Suppressor macrophage treated with lipopolysaccharide for 4 hours (primary cell): Measurements from ENCODE around the gene TLE3.

Experiments
- DNase-seq: peaks from one replicate; pipeline ENCODE4 v3.0.0-alpha.2; 2020

The TLE3 gene

DNA sequence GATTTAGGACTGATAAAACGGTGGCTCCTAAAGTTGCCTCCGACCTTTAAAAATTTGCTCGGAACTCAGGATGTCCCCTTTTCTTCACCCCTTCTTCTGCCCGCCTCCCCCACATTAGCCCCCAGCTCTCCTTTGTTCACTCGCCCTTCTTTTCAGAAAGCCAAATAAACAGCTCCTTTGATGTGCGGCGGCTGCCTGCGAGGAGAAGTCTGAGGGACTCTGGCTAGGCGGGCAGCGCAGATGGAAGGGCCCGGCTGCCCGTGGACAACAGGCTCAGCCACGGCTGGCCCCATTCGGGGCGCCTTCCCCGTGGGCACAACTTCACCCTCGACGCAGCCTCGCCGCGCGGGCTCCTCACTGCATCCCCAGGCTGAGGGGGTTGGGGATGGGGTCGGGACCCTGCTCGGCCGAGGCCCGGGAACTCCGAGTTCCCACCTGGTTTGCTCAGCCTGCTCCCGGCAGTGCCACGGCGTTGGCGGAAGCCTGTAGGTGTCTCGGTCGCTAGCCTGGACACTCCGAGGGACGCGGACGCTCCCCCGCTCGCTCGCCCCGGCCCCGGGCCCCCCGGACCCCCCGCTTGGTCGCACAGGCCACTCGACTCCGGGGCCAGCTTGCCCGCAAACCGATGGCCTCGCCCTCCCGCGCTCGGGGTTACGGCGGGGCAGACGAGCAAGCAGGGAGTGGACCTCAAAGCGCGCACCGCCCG is 897 bp upstream of the TLE3 start:
- DNase-seq: no peak

DNA sequence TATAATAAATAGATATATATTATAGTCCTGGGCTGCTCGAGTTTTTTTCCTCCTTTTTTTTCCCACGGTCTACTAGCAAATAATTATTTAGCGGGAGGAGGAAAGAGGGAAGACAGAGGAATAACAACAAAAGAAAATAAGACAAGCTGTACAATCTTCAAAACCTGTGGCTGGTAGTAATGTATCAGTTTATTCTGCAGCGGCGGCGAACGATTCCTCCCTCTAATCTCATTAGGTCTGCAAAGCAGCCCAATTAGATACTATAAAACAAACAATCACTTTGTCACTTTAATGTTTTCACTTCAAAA is 390 bp upstream of the TLE3 start:
- DNase-seq: no peak

DNA sequence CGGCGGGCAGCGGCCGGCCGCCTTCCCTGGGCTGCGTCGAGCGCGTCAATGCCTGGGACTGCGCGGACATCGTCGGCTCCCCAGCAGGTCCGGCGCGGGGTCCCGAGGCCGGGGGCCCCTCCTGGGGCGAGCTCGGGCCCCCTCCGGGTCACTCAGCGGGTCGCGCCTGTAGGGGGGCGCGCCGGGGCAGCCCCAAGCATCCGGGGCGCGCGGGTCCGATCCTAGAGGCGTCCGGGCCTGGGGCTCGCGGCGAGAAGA is 725 bp downstream of the TLE3 start:
- DNase-seq: no peak

DNA sequence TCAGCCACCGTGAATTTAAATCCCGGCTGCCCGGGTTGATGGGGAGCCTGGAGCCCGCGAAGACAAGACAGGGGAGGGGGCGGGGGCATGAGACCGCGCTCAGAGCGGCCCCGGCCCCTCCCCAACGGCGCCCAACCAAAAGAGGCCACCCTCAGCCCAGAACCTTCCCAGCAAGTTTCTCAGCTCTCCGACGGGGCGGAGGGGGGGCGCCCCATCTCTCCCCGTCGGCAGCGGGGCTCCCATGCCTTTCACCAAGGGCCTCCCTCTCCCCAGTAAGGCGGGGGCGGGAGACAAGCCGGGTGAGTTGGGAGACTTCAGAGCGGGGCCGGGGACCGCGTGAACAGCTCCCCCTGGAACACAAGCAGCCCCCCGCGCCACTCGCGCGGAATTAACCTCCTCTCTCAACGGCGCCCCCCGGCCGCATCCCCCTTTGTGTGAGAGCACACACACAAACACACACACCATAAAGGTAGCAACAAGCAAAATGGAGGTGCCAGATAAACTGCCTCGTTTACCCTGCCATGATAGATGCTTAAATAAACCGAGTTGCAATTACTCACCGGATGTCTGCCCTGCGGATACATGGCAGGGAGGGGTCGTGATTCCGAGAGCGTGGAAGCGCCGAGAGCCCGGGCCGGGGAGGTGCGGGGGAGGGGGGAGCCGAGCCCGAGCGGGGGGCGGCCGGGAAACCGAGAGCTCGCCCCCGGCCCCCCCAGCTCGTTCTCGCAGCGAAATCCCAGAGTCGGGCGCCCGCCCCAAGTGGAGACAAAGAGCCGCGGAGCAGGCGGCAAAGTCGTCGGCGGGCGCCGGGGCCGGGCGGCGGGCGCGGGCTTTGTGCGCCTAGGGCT is 1.3 kb downstream of the TLE3 start:
- DNase-seq: peak; percentile 32

DNA sequence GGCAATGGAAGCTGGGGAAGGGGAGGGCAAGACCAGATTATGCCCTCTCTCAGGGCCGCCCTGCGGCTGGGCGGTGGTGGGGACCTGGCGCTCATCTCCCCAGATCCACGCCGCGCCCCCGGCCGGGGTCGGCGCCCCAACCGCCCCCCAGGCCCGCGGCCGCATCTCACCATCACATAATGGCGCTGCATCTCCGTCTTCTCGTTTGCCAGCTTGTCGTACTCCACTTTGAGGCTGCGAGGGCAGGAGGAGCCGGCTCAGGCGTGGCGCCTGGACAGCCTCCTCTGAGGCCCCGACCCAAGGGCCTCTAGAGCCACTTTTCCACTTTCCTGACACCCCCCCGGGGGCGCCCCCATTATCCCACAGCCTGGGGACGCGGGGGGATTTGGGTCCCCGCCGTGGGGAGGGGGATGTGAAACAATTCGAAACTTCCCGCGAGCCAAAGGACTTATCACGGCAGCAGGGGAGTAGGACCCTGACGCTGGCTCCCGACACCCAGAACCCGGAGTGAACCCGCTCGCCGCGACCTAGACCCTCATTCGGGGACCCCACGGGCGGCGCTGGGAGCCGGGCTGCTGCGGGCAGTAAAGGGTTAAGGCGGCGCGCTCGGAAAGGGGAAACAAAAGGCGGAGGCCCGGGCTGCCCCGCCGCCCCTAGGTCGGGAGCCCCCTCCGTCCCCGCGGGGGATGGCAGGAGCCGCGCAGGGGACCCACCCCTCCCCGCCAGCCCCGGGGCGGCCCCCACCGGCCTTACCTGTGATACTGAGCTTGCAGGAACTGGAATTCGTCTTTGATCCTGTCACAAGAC is 2.1 kb downstream of the TLE3 start:
- peak; percentile 59 for DNase-seq

DNA sequence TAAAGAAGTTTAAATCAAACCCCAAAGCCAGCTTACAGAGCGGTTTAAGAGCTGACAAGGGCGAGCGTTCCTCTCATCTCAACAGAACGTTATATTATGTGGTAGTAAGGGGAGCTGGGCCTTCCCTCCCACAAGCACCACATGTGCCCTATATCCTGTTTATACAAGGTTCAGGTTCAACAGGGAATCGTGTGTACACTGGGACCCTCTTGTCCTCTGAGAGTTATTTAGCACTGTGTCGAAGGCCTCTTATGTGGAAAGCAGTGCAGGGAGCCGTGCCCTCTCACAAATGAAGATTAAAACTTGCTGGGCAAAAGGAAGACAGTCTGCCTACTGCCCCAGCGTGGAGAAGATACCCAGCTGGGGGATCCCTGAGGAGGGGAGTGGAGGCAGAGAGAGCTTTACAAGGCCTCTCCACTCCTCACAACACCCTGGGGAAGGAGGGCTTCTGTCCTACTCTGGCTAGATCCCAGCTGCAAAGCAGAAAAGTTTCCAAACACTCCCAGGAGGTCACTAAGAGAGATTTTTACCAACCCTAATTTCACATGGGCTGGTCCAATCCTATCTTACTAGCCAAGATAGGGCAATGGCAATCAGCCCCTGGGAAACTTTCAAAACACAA is 2.9 kb downstream of the TLE3 start:
- no peak for DNase-seq

DNA sequence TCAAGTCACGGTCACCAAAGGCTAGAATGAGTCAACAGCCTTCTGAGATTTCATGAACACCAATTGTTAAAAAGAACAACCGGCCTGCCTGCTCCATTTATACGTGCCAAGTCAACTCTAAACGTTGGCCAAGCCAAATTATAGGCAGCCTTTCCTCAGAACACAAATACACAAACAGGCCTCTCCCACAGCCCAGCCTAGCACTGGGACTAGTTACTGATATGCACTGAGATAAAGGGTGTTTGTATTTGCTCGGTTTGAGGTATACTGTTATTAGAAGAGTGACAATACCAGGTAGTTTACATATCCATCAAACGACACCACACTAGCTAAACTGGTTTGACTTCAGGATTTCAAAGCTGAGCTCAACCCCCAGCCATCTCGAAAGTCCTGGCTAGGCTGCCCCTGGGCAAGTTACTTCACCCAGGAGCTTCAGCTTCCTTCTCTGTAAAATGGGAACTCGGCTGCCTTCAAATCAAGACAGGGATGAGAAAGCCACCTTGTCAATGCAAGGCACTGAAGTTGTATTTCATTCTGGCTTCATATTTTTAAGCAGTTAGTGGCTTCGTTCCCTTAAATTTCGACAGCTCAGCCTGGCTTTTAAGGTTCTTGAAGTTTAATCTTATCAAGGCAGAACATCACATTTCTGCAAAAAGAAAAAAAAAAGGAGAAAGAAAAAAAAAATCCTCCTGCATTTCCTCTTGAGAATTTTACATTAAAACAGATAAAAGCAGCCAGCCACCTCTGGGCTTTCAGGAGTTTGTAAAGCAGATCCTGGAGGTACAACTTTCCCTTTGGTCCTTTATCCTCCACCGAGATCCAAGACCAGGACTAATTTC is 4.0 kb downstream of the TLE3 start:
- DNase-seq: no peak

DNA sequence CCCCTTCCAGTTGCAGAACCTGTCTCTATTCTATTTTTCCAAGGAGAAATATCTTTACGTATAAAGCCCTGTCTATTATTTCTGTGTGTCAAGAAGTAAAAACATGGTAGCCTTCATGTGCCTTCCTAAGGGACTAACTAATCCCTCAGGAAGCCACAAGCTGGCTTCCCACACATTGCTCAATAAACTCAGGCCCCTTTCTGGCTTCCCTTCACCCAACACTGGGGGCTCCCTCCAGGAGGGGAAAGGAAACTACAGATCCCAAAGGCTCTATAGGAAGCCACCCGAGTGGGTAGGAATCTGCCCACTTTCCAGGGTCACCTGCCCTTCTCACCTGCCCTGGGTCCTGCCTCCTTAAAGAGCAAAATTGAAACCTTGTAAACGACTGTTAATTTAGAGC is 4.6 kb downstream of the TLE3 start:
- DNase-seq: no peak

DNA sequence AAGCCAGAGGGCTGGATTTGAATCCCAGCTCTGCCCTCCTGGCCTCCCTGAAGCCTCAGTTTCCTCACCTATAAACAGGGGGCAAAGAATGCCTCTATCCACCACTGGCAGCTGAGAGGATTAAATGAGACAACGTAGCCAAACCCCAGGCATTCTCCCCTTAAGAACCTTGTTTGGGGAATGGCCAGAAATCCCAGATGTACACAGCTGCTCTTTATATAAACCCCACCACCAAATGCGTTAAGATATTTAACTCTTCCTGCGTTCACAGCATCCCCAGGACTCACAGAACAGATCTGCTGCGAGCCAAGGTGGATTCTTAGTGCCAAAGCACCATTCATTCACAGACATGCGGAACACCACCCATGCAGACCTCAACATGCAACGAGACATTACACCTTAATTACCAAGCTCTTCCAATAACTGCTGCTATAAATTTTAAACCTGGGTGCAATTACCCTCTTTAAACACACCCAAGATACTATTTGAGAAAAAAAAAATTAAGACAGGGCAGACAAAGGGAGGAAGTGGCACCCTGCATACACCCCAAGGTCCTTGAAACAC is 5.2 kb downstream of the TLE3 start:
- no peak for DNase-seq

DNA sequence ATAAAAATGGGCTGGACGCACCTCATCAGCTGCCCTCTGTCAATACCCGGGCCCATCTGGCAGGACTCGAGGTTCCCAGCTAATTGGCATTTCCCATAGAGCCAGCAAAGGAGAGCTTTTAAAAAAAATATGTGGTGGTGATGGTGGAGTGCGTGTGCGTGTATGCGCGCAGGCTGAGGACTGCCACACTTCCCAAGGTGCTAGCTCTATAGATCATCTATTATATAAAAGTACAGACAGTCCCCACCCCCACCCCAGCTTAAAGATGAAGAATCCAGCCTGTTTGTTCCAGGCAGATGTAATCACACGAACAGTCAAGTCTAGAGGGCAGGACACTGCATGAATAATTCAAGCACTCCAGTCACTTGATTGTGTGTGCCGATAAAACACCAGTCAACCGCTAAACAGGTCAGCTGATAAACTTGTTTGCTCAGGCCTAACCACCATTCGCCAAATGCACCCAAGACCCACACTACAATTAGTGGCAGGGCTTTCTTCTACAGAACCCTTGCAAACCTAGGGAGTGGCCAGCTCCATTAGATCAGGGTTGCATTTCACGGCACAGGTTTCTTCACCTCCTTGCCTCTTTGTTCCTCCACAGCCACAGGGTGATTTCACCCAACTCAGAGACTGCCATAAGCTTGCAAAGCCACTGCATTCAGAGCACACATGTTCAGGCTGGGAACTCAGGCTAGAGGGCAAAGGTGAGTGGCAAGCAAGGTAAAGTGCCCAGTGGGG is 5.8 kb downstream of the TLE3 start:
- DNase-seq: no peak

DNA sequence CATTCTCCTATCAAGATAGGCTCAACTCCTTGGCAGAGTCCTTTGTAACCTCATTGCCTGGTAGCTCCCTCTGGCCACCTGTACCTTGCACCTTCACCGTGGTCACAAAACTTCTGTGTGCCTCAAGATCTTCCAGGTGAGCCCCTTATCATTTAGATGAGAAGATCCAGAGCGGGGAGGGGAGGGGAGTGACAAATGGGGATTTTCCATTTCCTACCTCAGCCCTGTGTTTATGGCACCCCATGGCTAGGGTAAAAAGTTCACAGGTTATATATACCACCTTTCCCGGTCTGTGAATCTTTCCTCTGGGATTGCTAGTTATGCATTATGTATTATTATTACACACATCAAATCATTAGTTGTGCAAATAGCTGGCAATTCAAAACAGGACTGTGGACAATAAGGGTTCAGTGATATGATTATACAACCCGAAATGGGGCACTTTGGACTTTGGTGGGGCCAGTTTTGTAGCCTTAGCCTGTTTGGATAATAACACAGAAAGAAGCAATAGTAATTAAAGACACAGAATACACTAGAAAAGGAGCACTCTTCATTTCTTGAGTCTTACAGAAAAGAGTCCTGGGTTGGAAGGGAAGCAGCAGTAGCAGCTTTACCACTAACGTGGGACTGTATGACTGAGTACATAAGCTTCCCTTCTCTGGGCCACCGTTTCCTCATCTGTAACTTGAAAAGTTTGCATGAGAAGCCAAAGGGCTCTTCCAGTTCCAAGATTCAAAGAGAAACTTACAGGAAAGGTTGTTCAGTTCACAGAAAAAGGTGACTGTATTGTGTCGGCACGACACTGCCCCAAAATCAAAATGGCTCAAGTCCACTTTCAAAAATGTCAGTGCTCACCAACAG is 7.1 kb downstream of the TLE3 start:
- peak; percentile 49 for DNase-seq

DNA sequence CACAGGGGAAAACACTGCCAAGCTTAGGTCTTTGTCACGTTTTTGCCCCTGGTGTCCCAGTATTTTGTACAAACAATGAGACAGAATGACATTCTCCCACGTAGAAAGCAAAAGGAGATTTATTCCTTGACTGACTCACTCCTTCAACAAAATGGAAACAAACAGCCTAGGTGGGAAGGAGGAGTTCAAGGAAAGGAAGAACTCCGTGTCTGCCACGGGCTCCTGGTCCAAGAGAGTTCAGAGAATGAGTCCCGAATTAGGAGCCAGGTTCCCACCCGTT is 8.1 kb downstream of the TLE3 start:
- DNase-seq: no peak

DNA sequence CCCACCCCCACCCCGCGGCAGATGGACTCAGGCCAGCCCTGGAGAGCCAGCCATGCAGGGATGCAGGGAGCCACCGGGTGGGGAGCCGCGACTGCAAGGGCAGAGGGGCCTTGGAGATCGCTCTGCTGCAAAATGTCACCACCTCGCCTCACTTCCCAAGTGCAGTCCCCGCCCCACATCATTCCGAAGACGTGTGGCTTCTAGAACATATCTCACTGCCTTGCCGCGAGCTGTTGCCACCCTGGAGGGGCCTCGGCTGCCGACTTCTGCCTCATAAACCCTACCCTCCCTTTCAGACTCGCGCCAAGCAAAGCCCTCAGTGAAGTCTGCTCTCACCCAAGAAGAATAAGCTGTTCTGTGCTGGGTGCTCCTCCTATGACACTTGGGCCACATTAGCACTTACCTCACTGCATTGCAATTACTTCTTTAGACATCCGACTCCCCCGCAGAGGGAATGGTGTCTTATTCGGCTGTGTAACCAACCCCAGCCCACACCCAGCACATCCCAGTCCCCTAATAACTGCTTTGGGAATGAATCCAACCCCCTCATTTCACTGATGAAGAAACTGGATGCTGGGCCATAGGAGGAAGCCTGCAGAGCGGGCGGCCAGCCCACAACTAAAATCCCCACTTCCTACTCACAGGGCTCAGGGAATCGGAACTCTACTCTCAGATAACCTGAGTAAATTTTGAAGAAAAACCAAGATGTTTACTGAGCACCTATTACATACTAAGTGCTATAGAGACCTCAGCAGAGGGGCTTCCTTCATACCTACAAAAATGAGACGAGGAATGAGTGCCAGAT is 8.6 kb downstream of the TLE3 start:
- DNase-seq: no peak

DNA sequence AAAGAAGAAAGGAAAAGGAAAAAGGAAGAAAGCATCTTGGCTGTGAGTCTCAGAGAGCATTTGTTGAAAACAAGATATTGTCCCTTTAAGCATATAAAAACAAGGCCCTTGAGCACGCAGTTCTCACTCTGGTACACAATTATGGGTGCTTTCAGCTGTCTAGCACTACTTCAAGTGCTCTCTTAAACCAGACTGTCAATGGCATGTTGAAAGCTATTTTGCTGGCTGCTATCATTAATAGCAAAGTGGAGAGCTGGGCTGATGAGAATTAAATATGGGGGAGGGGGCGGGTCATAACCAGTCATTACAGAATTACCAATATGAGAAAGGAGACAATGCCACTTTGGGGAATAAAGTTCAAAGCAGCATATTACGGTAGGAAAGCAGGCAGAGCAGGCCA is 9.3 kb downstream of the TLE3 start:
- no peak for DNase-seq

DNA sequence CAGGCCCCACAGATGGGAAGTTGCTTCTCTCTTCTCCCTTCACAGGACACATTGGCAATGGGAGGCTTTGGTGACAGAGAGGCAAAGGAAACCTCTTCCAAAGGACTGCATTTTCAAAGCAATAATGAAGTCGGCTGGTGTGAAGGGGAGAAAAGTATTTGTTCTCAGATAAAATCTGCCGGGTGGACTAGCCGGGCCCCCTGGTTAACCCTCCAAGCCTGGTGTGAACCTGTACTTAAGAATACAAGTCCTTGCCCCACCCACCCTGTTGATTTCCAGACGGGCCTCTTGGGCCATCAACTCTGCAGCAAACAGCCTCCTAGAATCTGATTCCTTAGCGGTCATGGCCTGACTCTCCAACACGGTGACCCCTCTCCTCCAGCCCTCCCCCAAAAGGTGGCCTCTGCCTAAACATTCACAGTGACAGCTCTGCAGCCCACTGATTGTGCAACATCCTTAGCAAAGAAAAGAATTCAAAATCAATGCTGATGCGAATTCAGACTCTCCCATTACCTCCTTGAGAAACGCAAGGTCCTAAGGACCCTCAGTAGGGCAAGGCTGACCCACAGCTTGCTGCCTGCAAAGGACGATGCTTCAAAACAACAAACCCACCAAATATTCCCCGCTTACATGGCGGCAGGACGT is 9.9 kb downstream of the TLE3 start:
- DNase-seq: no peak

DNA sequence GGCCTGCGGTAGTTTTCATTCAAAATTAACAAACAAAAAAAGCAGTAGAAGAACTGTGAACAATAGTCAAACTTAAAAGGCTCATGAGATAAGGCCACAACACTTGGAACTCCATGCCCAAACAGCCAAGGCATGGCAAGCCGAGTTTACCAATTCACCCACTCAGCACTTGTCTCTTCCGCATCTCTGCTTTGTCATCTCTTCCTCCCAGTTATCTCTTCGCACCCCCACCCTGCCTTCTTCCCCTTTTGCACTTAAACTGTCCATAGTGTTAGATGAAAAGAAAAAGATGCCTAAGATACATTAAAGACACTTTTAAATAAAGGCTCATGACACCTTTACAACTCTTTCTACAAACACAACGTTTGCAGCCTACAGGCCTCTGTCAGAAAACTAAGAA is 11.1 kb downstream of the TLE3 start:
- peak; percentile 76 for DNase-seq

DNA sequence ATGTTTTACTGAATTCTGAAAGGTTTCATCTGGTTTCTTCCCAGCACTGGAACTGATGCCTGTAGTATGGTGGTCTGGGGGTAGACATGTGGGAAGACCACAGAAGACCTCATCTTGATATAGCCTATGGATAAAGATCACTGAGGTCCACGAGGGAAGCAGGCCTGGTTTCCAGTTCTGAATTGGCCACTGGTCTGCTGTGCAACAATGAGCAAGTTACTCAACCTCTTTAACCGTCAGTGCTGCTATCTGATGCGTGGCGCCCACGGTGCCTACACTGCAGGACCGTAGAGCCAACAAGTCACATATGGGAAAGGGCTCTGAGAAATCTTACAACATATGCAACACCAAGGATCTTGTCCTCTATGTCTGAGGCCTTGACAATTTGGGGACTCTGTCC is 13.3 kb downstream of the TLE3 start:
- no peak for DNase-seq

DNA sequence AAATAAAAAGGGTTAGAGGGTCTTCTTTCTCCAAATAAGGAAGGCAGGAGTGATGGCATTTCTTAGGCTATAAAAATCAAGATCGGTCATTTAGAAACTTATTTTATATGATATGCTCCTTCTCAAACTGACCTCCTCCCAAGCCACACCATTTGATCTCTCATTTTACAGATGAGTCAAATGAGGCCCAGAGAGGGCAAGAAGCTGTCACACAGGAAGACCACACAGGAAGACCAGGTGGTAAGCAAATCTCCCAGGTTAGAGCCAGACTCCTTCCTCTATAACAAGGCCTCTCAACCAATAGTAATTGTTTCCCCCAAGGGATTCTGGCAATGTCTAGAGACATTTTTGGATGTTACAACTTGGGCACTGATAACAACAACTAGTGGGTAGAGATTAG is 13.8 kb downstream of the TLE3 start:
- DNase-seq: no peak

DNA sequence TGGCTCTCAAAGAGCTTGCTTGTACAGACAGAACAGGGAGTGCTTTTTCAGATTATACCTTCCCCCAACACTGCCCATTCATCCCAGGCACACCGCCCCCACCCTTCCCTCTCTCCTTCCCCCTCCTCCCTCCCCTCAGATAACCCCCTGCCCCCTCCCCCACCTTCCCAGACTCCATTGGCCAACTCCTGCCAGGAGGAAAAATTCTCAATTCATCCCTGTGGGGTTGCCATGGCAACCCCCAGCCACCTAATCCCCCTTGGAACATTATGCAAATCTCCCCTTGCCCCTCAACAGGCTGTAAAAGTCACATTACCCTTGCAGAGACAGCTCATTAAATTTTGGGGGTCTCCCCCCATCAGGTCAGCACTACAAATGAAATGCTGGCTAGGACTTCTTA is 14.3 kb downstream of the TLE3 start:
- DNase-seq: no peak
